ENCODE data around the gene FOXE3. TPM values are rescaled to one million over a fixed set of nuclear protein-coding genes. Genes with fewer than 3 reads are reported as not detected.

Gene FOXE3
- not detected for total RNA-seq

GRCh38 chr1:47415728-47416318 is at the start of gene FOXE3:
TSS of gene FOXE3 (plus strand) at chr1:47416285. CDS start at chr1:47416316, 31 bp downstream.
- no peaks in the 10 kb centered on the region for H3K4me1 ChIP-seq (ENCODE audit: insufficient read depth, low read length)
- H3K9me3 ChIP-seq (ENCODE audit: low read depth, low read length), result no peaks in the 10 kb centered on the region
- peaks cover 54% of the 10 kb centered on the region for H3K27me3 ChIP-seq (ENCODE audit: insufficient read depth, low read length)
- no peak within 1 kb of the TSS for H3K4me3 ChIP-seq (ENCODE audit: low read length)

GRCh38 chr1:47367651-47368050 is 48.4 kb upstream of the FOXE3 start:
- no peaks in the 10 kb centered on the region for H3K9me3 ChIP-seq (ENCODE audit: low read depth, low read length)
- H3K27me3 ChIP-seq (ENCODE audit: insufficient read depth, low read length), result no peaks in the 10 kb centered on the region
- H3K4me3 ChIP-seq (ENCODE audit: low read length), result no peak overlapping the region
- H3K4me1 ChIP-seq (ENCODE audit: insufficient read depth, low read length), result no peaks in the 10 kb centered on the region

DNA sequence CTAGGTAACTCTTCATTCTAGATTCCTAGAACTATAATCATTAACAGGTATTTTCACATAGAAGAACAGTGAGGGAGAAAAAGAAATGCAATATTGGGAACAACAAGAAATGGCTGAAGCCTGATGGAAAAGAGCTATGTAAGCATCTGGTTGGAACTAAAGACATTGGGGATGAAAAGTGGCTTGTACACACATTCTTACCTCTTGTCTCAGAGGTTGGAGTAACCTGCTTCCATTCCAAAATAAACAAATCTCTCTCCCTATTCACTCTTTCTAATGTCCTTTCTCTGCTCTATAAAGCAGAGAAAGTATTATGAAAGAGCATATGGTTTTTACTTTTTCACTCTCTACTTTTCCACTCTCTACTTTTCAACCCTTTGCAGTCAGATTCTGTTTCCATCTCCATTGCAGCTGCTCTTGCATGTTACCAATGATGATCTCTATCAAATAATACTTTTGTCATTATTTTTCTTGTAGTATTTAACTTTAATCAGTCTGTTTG is 45.0 kb upstream of the FOXE3 start:
- Histone ChIP-seq H3K9me3 (ENCODE audit: low read depth, low read length) (no peaks in the 10 kb centered on the region), H3K27me3 (ENCODE audit: insufficient read depth, low read length) (no peaks in the 10 kb centered on the region), H3K4me3 (ENCODE audit: low read length) (no peak overlapping the region), H3K4me1 (ENCODE audit: insufficient read depth, low read length) (no peaks in the 10 kb centered on the region)

DNA sequence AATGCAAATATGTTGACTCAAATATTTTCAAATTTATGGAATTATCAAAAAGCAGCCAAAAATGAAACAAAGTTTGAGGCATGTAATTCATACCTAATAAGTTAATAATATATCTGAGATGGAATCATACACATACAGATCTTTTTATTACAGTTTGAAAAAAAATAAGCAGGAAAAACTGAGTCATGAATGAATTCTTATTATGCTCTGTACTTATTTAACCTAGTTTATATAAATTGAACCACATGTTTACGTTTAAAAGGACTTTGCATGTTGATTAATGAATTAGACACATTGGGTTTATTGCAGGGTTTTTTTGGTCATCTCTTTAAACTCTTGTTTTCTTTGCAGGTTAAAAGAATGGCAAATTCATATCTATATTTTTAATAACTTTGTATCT is 41.6 kb upstream of the FOXE3 start:
- Histone ChIP-seq H3K27me3 (ENCODE audit: insufficient read depth, low read length) (no peaks in the 10 kb centered on the region), H3K4me1 (ENCODE audit: insufficient read depth, low read length) (no peaks in the 10 kb centered on the region), H3K4me3 (ENCODE audit: low read length) (no peak overlapping the region), H3K9me3 (ENCODE audit: low read depth, low read length) (no peaks in the 10 kb centered on the region)

DNA sequence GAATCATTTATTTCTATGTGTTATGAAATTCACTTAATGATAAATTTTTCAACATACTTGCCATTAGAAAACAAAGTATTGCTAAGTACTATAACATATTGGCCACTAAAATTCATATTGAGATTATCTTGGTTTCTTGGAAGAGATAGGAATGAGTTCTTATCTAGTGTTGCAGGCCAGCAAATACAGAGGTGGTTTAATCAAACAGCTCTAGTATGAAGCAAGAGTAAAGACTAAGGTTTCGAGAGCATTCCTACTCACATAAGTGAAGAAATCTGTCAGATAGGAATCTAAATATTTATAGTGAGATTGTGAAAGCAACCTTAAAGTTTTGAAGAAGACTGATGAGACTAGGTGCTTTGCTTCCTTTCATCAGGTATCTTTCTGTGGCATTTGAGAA is 37.9 kb upstream of the FOXE3 start:
- Histone ChIP-seq H3K4me1 (ENCODE audit: insufficient read depth, low read length) (no peaks in the 10 kb centered on the region), H3K9me3 (ENCODE audit: low read depth, low read length) (no peaks in the 10 kb centered on the region), H3K4me3 (ENCODE audit: low read length) (no peak overlapping the region), H3K27me3 (ENCODE audit: insufficient read depth, low read length) (no peaks in the 10 kb centered on the region)

DNA sequence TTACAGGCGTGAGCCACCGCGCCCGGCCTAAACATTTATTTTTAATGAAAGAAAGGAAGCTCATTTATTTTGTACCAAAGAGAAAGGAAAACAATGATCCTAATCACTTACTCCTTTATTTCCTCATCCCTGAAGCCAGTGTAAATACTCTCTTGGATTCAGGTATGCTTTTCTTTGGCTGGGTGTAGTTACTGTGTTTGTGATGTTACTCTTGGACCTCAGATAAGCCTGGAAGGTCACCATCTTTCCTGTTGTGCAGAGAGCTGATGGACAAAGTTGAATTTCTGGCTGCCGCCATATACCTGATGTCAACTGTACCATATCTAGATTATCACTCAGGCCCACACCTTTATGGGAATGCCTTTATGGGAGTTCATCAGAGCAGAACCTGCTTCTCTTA is 35.4 kb upstream of the FOXE3 start:
- no peaks in the 10 kb centered on the region for H3K9me3 ChIP-seq (ENCODE audit: low read depth, low read length)
- no peaks in the 10 kb centered on the region for H3K4me1 ChIP-seq (ENCODE audit: insufficient read depth, low read length)
- no peak overlapping the region for H3K4me3 ChIP-seq (ENCODE audit: low read length)
- H3K27me3 ChIP-seq (ENCODE audit: insufficient read depth, low read length), result no peaks in the 10 kb centered on the region

DNA sequence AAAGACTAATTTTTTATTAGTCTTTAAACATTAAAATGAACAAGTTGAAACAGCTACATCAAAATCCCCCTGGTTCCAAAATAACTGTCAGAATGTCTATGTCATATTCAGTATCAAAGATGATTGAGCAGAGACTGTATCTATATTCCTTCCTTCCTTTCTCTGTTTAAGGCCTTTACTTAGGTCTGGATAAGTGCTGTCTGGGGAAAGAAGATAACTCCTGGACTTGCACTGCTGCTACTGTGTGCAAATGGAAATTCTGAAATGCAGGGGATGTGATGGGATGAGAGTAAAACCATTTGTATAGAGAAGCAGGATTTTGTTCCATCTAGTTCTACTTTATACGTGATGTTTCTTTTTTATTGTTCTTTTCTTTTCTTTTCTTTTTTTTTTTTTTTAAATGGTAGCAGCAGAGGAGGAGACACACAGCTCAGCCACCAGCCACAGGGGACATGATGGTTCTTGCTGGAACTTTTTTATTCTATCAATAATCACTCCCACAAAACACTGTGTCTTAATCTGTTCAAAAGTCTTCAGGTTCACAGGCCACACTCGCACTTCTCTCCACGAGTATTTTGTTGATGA is 33.6 kb upstream of the FOXE3 start:
- Histone ChIP-seq H3K4me1 (ENCODE audit: insufficient read depth, low read length) (no peaks in the 10 kb centered on the region), H3K4me3 (ENCODE audit: low read length) (no peak overlapping the region), H3K9me3 (ENCODE audit: low read depth, low read length) (no peaks in the 10 kb centered on the region), H3K27me3 (ENCODE audit: insufficient read depth, low read length) (no peaks in the 10 kb centered on the region)

GRCh38 chr1:47384083-47384482 is 32.0 kb upstream of the FOXE3 start:
- H3K27me3 ChIP-seq (ENCODE audit: insufficient read depth, low read length), result no peaks in the 10 kb centered on the region
- H3K4me3 ChIP-seq (ENCODE audit: low read length), result no peak overlapping the region
- no peaks in the 10 kb centered on the region for H3K9me3 ChIP-seq (ENCODE audit: low read depth, low read length)
- no peaks in the 10 kb centered on the region for H3K4me1 ChIP-seq (ENCODE audit: insufficient read depth, low read length)

- Histone ChIP-seq H3K9me3 (ENCODE audit: low read depth, low read length) (no peaks in the 10 kb centered on the region), H3K4me1 (ENCODE audit: insufficient read depth, low read length) (no peaks in the 10 kb centered on the region), H3K4me3 (ENCODE audit: low read length) (no peak overlapping the region), H3K27me3 (ENCODE audit: insufficient read depth, low read length) (no peaks in the 10 kb centered on the region)
These were observed 31.1 kb upstream of the FOXE3 start for GRCh38 chr1:47385020-47385419.

- Histone ChIP-seq H3K4me3 (ENCODE audit: low read length) (no peak overlapping the region), H3K27me3 (ENCODE audit: insufficient read depth, low read length) (no peaks in the 10 kb centered on the region), H3K9me3 (ENCODE audit: low read depth, low read length) (no peaks in the 10 kb centered on the region), H3K4me1 (ENCODE audit: insufficient read depth, low read length) (no peaks in the 10 kb centered on the region)
These were observed 29.8 kb upstream of the FOXE3 start for GRCh38 chr1:47386268-47386667.

- Histone ChIP-seq H3K4me1 (ENCODE audit: insufficient read depth, low read length) (no peaks in the 10 kb centered on the region), H3K9me3 (ENCODE audit: low read depth, low read length) (no peaks in the 10 kb centered on the region)
These were observed 27.8 kb upstream of the FOXE3 start for GRCh38 chr1:47388030-47388890.

GRCh38 chr1:47388891-47389238 is 27.2 kb upstream of the FOXE3 start:
- no peaks in the 10 kb centered on the region for H3K4me1 ChIP-seq (ENCODE audit: insufficient read depth, low read length)

More at GRCh38 chr1:47388030-47388890, 27.8 kb upstream of the FOXE3 start:
- Histone ChIP-seq H3K27me3 (ENCODE audit: insufficient read depth, low read length) (no peaks in the 10 kb centered on the region), H3K4me3 (ENCODE audit: low read length) (no peak overlapping the region)

GRCh38 chr1:47389731-47390130 is 26.4 kb upstream of the FOXE3 start:
- Histone ChIP-seq H3K4me1 (ENCODE audit: insufficient read depth, low read length) (no peaks in the 10 kb centered on the region), H3K9me3 (ENCODE audit: low read depth, low read length) (no peaks in the 10 kb centered on the region), H3K4me3 (ENCODE audit: low read length) (no peak overlapping the region), H3K27me3 (ENCODE audit: insufficient read depth, low read length) (no peaks in the 10 kb centered on the region)

More at GRCh38 chr1:47388891-47389238, 27.2 kb upstream of the FOXE3 start:
- H3K9me3 ChIP-seq (ENCODE audit: low read depth, low read length), result no peaks in the 10 kb centered on the region
- no peaks in the 10 kb centered on the region for H3K27me3 ChIP-seq (ENCODE audit: insufficient read depth, low read length)
- no peak overlapping the region for H3K4me3 ChIP-seq (ENCODE audit: low read length)

DNA sequence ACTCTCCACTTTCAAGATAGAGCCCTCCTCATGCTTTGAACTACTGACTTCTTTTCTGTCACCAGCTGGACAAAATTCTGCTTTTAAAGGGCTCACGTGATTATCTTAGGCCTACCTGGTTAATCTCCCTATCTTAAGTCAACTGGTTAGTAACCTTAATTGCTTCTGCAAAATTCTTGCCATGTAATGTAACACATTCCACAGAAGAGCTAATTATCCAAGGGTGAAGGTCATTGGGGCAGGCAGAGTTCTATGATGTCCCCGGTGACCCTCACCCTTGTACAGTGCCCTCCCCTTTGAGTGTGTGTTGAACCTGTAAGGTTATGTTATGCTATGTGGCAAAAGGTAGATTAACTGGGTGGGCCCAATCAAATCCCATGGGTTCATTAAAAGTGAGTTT is 25.2 kb upstream of the FOXE3 start:
- H3K4me3 ChIP-seq (ENCODE audit: low read length), result no peak overlapping the region
- no peaks in the 10 kb centered on the region for H3K27me3 ChIP-seq (ENCODE audit: insufficient read depth, low read length)
- H3K4me1 ChIP-seq (ENCODE audit: insufficient read depth, low read length), result no peaks in the 10 kb centered on the region
- no peaks in the 10 kb centered on the region for H3K9me3 ChIP-seq (ENCODE audit: low read depth, low read length)

DNA sequence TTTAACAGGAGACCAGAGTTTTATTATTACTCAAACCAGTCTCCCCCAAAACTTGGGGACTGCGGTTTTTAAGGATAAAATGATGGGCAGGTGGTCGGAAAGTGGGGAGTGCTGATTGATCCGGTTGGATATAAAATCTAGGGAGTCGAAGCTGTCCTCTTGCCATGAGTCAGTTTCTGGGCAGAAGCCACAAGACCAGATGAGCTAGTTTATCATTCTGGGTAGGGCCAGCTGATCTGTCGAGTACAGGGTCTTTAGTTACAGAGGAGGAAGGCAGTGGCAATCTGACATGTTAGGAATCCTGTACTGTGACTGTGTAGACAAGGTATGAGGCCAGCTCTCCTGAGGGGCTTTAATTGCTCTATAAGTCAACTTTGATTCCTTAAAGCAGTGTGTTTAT is 22.9 kb upstream of the FOXE3 start:
- Histone ChIP-seq H3K27me3 (ENCODE audit: insufficient read depth, low read length) (peaks cover 2% of the 10 kb centered on the region), H3K9me3 (ENCODE audit: low read depth, low read length) (no peaks in the 10 kb centered on the region), H3K4me1 (ENCODE audit: insufficient read depth, low read length) (no peaks in the 10 kb centered on the region), H3K4me3 (ENCODE audit: low read length) (no peak overlapping the region)
